GM13977 (cell line): Measurements from ENCODE around the gene SLC35G6.
"Not testable (repeated sequence)": the region's sequence is repeated elsewhere in the genome, so short reads cannot be mapped to it uniquely, and the experiment has no call there.

ENCODE experiments used
- DNase-seq: peaks from one replicate; pipeline ENCODE4 v3.0.0; 2012; ENCODE audit warnings: low spot score
- CTCF ChIP-seq: IDR thresholded peaks from 2 replicates; pipeline ENCODE4 v1.5.1; 2012; ENCODE audit warnings: mild to moderate bottlenecking, control low read depth; ENCODE audit not compliant: insufficient read depth; ENCODE audit errors: extremely low read depth, missing control alignments
- in situ Hi-C: fragments of 300-500 bp; cut with MboI; formaldehyde crosslinking; loops from one replicate; pipeline ENCODE4 v1.12.0; 2022; ENCODE audit warnings: low sequenced_read_pairs, low pct_unique_long_range_greater_than_20kb, mixed read lengths, inconsistent platforms; ENCODE audit not compliant: unreplicated experiment

Gene SLC35G6

GRCh38 chr17:7481275-7481674, at the start of gene SLC35G6:
SLC35G6 (plus strand) TSS chr17:7481446; CDS start chr17:7481517, 71 bp downstream.
- in situ Hi-C loops, DNase-seq: not testable (repeated sequence)

- in situ Hi-C loops, result no loop called here
- TF ChIP-seq CTCF, result no peak
- DNase-seq, result no peak
These were observed 49.0 kb upstream of the SLC35G6 start for GRCh38 chr17:7432296-7432695.

GRCh38 chr17:7435676-7436555, 45.3 kb upstream of the SLC35G6 start:
- no peak for DNase-seq
- in situ Hi-C loops, result no loop called here
- peak; percentile 44 for TF ChIP-seq CTCF

- DNase-seq, result peak; percentile 78
- in situ Hi-C loops, result no loop called here
- peak; percentile 88 for TF ChIP-seq CTCF
These were observed 44.5 kb upstream of the SLC35G6 start for GRCh38 chr17:7436556-7437368.

- in situ Hi-C loops, result no loop called here
- no peak for DNase-seq
- no peak for TF ChIP-seq CTCF
These were observed 43.8 kb upstream of the SLC35G6 start for GRCh38 chr17:7437369-7437863.

GRCh38 chr17:7437950-7438614, 43.2 kb upstream of the SLC35G6 start:
- no peak for DNase-seq
- no peak for TF ChIP-seq CTCF
- in situ Hi-C loops, result no loop called here
